Neural cell (in vitro differentiated cells): ENCODE data around the gene FCRL4. TPM values are rescaled to one million over a fixed set of nuclear protein-coding genes. Genes with fewer than 3 reads are reported as not detected.

Source experiments
- H2AFZ ChIP-seq: fragments of 200-600, 300-800 bp; sonication (generic), shearing (Covaris generic); 2 replicates; pipeline ENCODE4 v1.6.0; 2014; ENCODE audit warnings: low read depth, mild to moderate bottlenecking, antibody characterized with exemption, low read length, moderate library complexity
- H3F3A ChIP-seq: fragments of 200-600 bp; shearing (Covaris generic); 2 replicates; pipeline ENCODE4 v1.6.1; 2016; ENCODE audit warnings: mild to moderate bottlenecking, moderate library complexity, mixed read lengths, antibody characterized with exemption, low read length; ENCODE audit not compliant: insufficient read depth, poor library complexity, severe bottlenecking
- H3K27ac ChIP-seq: fragments of 200-600, 300-800 bp; sonication (generic), shearing (Covaris generic); 2 replicates; pipeline ENCODE4 v1.5.1; 2014; ENCODE audit warnings: mild to moderate bottlenecking, low read length, moderate library complexity
- H3K27me3 ChIP-seq: fragments of 300-800, 200-600 bp; sonication (generic), shearing (Covaris generic); 2 replicates; pipeline ENCODE4 v1.6.0; 2014; ENCODE audit warnings: mild to moderate bottlenecking, low read depth, low read length, moderate library complexity; ENCODE audit not compliant: insufficient read depth
- H3K36me3 ChIP-seq: fragments of 300-800, 200-600 bp; sonication (generic), shearing (Covaris generic); 2 replicates; pipeline ENCODE4 v1.5.1; 2014; ENCODE audit warnings: mild to moderate bottlenecking, antibody characterized with exemption, low read length, moderate library complexity; ENCODE audit not compliant: insufficient read depth
- H3K4me2 ChIP-seq: fragments of 300-800, 200-600 bp; sonication (generic), shearing (Covaris generic); 2 replicates; pipeline ENCODE4 v1.6.0; 2014; ENCODE audit warnings: mild to moderate bottlenecking, low read length
- H3K4me3 ChIP-seq: fragments of 300-800, 200-600 bp; sonication (generic), shearing (Covaris generic); 2 replicates; pipeline ENCODE4 v1.5.1; 2014; ENCODE audit warnings: mild to moderate bottlenecking, low read length, moderate library complexity
- H3K79me2 ChIP-seq: fragments of 200-600 bp; shearing (Covaris generic); replicated peaks from 2 replicates; pipeline ENCODE4 v1.6.0; 2014; ENCODE audit warnings: mild to moderate bottlenecking, low read length, moderate library complexity; ENCODE audit not compliant: insufficient read depth
- H3K9ac ChIP-seq: fragments of 300-800, 200-600 bp; sonication (generic), shearing (Covaris generic); 2 replicates; pipeline ENCODE4 v1.6.1; 2016; ENCODE audit warnings: mild to moderate bottlenecking, low read length, mixed read lengths
- H3K9me2 ChIP-seq: fragments of 200-600 bp; shearing (Covaris generic); 2 replicates; pipeline ENCODE4 v1.6.1; 2016; ENCODE audit warnings: mild to moderate bottlenecking, low read length, mixed read lengths; ENCODE audit not compliant: insufficient read depth
- H3K9me3 ChIP-seq: fragments of 200-600, 300-800 bp; sonication (generic), shearing (Covaris generic); 2 replicates; pipeline ENCODE4 v1.6.1; 2016; ENCODE audit warnings: mild to moderate bottlenecking, mixed run types, low read length, moderate library complexity, mixed read lengths
- H4K20me1 ChIP-seq: fragments of 200-600 bp; shearing (Covaris generic); 2 replicates; pipeline ENCODE4 v1.6.1; 2016; ENCODE audit warnings: mild to moderate bottlenecking, mixed run types; ENCODE audit not compliant: insufficient read depth
- EP300 ChIP-seq: fragments of 450-650 bp; conservative IDR thresholded peaks from 2 replicates; pipeline ENCODE4 v1.6.1; 2014; ENCODE audit warnings: antibody characterized with exemption, mild to moderate bottlenecking, moderate library complexity; ENCODE audit not compliant: poor library complexity, severe bottlenecking
- EZH2 ChIP-seq: fragments of 200-600, 300-800 bp; shearing (Covaris generic), sonication (generic); IDR thresholded peaks from 2 replicates; pipeline ENCODE4 v1.6.1; 2014; ENCODE audit warnings: antibody characterized with exemption, low read length, borderline replicate concordance, mild to moderate bottlenecking; ENCODE audit not compliant: insufficient read depth, poor library complexity, severe bottlenecking
- MXI1 ChIP-seq: fragments of 450-650 bp; conservative IDR thresholded peaks from 2 replicates; pipeline ENCODE4 v1.6.1; 2014; ENCODE audit warnings: antibody characterized with exemption, mild to moderate bottlenecking; ENCODE audit not compliant: poor library complexity, severe bottlenecking
- POLR2AphosphoS5 ChIP-seq: IDR thresholded peaks from 2 replicates; pipeline ENCODE4 v1.6.1; 2012
- RAD21 ChIP-seq: fragments of 450-650 bp; conservative IDR thresholded peaks from 2 replicates; pipeline ENCODE4 v1.6.1; 2014; ENCODE audit warnings: antibody characterized with exemption, mild to moderate bottlenecking, moderate library complexity
- SMC3 ChIP-seq: fragments of 450-650 bp; conservative IDR thresholded peaks from 2 replicates; pipeline ENCODE4 v1.6.1; 2014; ENCODE audit warnings: antibody characterized with exemption, mild to moderate bottlenecking, moderate library complexity; ENCODE audit not compliant: poor library complexity
- TAF1 ChIP-seq: IDR thresholded peaks from 2 replicates; pipeline ENCODE4 v1.6.1; 2012; ENCODE audit warnings: low read depth
- polyA plus RNA-seq: library from polyadenylated mRNA; depleted of rRNA; stranded (reverse); fragments of >200 nt; gene quantifications from 2 replicates; pipeline ENCODE4 v1.2.3, GENCODE V29; 2014
- TF ChIP-seq, protein P1 (sequence below): fragments of 450-650 bp; IDR thresholded peaks from 2 replicates; pipeline ENCODE4 v1.5.1; 2014; ENCODE audit warnings: antibody characterized with exemption, mild to moderate bottlenecking, moderate library complexity; ENCODE audit not compliant: poor library complexity, severe bottlenecking
- TF ChIP-seq, protein P2 (sequence below): IDR thresholded peaks from 2 replicates; pipeline ENCODE4 v1.6.1; 2012; ENCODE audit warnings: borderline replicate concordance

Gene FCRL4
- polyA plus RNA-seq, 1 donor from 2014 or later = not detected

GRCh38 chr1:157566484-157567300, 31.2 kb downstream of the FCRL4 start:
- TF ChIP-seq EZH2 = no peak
- TF ChIP-seq, protein P1, sequence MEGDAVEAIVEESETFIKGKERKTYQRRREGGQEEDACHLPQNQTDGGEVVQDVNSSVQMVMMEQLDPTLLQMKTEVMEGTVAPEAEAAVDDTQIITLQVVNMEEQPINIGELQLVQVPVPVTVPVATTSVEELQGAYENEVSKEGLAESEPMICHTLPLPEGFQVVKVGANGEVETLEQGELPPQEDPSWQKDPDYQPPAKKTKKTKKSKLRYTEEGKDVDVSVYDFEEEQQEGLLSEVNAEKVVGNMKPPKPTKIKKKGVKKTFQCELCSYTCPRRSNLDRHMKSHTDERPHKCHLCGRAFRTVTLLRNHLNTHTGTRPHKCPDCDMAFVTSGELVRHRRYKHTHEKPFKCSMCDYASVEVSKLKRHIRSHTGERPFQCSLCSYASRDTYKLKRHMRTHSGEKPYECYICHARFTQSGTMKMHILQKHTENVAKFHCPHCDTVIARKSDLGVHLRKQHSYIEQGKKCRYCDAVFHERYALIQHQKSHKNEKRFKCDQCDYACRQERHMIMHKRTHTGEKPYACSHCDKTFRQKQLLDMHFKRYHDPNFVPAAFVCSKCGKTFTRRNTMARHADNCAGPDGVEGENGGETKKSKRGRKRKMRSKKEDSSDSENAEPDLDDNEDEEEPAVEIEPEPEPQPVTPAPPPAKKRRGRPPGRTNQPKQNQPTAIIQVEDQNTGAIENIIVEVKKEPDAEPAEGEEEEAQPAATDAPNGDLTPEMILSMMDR = no peak
- TF ChIP-seq RAD21 = no peak
- no peak for TF ChIP-seq MXI1
- TF ChIP-seq TAF1 = no peak
- TF ChIP-seq SMC3 = no peak
- TF ChIP-seq, protein P2, sequence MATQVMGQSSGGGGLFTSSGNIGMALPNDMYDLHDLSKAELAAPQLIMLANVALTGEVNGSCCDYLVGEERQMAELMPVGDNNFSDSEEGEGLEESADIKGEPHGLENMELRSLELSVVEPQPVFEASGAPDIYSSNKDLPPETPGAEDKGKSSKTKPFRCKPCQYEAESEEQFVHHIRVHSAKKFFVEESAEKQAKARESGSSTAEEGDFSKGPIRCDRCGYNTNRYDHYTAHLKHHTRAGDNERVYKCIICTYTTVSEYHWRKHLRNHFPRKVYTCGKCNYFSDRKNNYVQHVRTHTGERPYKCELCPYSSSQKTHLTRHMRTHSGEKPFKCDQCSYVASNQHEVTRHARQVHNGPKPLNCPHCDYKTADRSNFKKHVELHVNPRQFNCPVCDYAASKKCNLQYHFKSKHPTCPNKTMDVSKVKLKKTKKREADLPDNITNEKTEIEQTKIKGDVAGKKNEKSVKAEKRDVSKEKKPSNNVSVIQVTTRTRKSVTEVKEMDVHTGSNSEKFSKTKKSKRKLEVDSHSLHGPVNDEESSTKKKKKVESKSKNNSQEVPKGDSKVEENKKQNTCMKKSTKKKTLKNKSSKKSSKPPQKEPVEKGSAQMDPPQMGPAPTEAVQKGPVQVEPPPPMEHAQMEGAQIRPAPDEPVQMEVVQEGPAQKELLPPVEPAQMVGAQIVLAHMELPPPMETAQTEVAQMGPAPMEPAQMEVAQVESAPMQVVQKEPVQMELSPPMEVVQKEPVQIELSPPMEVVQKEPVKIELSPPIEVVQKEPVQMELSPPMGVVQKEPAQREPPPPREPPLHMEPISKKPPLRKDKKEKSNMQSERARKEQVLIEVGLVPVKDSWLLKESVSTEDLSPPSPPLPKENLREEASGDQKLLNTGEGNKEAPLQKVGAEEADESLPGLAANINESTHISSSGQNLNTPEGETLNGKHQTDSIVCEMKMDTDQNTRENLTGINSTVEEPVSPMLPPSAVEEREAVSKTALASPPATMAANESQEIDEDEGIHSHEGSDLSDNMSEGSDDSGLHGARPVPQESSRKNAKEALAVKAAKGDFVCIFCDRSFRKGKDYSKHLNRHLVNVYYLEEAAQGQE = no peak
- no peak for TF ChIP-seq POLR2AphosphoS5
- no peak for TF ChIP-seq EP300
- no peak overlapping the region for H3K4me3 ChIP-seq
- H3K36me3 ChIP-seq = no peaks in the 10 kb centered on the region
- H2AFZ ChIP-seq = no peak overlapping the region
- no peaks in the 10 kb centered on the region for H3K27me3 ChIP-seq
- H3K79me2 ChIP-seq = no peaks in the 10 kb centered on the region
- no peaks in the 10 kb centered on the region for H3K9me2 ChIP-seq
- no peak overlapping the region for H3K9ac ChIP-seq
- H3K9me3 ChIP-seq = no peaks in the 10 kb centered on the region
- H4K20me1 ChIP-seq = no peaks in the 10 kb centered on the region
- H3K4me2 ChIP-seq = no peak overlapping the region
- H3F3A ChIP-seq = no peaks in the 10 kb centered on the region
- H3K27ac ChIP-seq = no peak overlapping the region

- H3K9me3 ChIP-seq = no peaks in the 10 kb centered on the region
- H4K20me1 ChIP-seq = no peaks in the 10 kb centered on the region
- H3K27me3 ChIP-seq = no peaks in the 10 kb centered on the region
- TF ChIP-seq POLR2AphosphoS5 (no peak), EP300 (no peak), SMC3 (no peak)
- TF ChIP-seq, protein P2 = no peak
- H3F3A ChIP-seq = no peaks in the 10 kb centered on the region
- no peak overlapping the region for H2AFZ ChIP-seq
- H3K79me2 ChIP-seq = no peaks in the 10 kb centered on the region
- H3K9me2 ChIP-seq = no peaks in the 10 kb centered on the region
- no peaks in the 10 kb centered on the region for H3K36me3 ChIP-seq
- no peak overlapping the region for H3K27ac ChIP-seq
- H3K9ac ChIP-seq = no peak overlapping the region
- H3K4me3 ChIP-seq = no peak overlapping the region
- no peak overlapping the region for H3K4me2 ChIP-seq
Measured at GRCh38 chr1:157562515-157562914, 35.4 kb downstream of the FCRL4 start.
